ENCODE measurements around the gene SIAH1. TPM values are rescaled to one million over a fixed set of nuclear protein-coding genes. Genes with fewer than 3 reads are reported as not detected.
A peak's percentile ranks its signal among the peaks of the same experiment; 100 is the strongest.

Gene SIAH1
- total and polyA plus RNA-seq, 9 of the 15 experiments (the other 6 are each of a cell fraction or from before 2014, with no cell fraction given): 4.1 to 14.3 (median 12.5) TPM

- TF ChIP-seq STAT6 (CRISPR knock-in tag; IDR thresholded peaks at IDR 0.05) (no peak), ARID3B (CRISPR knock-in tag; IDR thresholded peaks at IDR 0.05; ENCODE audit: borderline replicate concordance) (no peak), CBFA2T2 (conservative IDR thresholded peaks at IDR 0.05) (no peak), CEBPG (CRISPR knock-in tag; IDR thresholded peaks at IDR 0.05) (no peak), CEBPG (tag; conservative IDR thresholded peaks at IDR 0.05 in 1 of 2, IDR thresholded peaks at IDR 0.05 in 1 of 2) (no peak), MEF2A (IDR thresholded peaks at IDR 0.05; ENCODE audit: control insufficient read depth, low read depth, low read length) (no peak), PHTF2 (CRISPR knock-in tag; IDR thresholded peaks at IDR 0.05) (no peak), KLF16 (IDR thresholded peaks at IDR 0.05) (no peak), FOXJ2 (tag; IDR thresholded peaks at IDR 0.05) (no peak), RBM25 (IDR thresholded peaks at IDR 0.05; ENCODE audit: low read depth, low read length, severe bottlenecking) (no peak), FOXK2 (conservative IDR thresholded peaks at IDR 0.05 in 1 of 2, IDR thresholded peaks at IDR 0.05 in 1 of 2; ENCODE audit: low read depth in 2 of 2) (0 out of 4 replicates have a peak, but pooled peaks of 1 of the 2 experiments have one; percentile 25), OTX1 (CRISPR knock-in tag; IDR thresholded peaks at IDR 0.05) (no peak), ELF2 (CRISPR knock-in tag; IDR thresholded peaks at IDR 0.05) (no peak), CHCHD3 (CRISPR knock-in tag; IDR thresholded peaks at IDR 0.05) (no peak), GABPB2 (CRISPR knock-in tag; conservative IDR thresholded peaks at IDR 0.05) (no peak), ZNF584 (CRISPR knock-in tag; IDR thresholded peaks at IDR 0.05; ENCODE audit: low read depth) (peak; percentile 61; the same call in 1 of the 2 replicates), KLF13 (tag; IDR thresholded peaks at IDR 0.05; ENCODE audit: borderline replicate concordance, low read depth) (no peak), POU5F1 (IDR thresholded peaks at IDR 0.05; ENCODE audit: borderline replicate concordance, low read depth, low read length, partially characterized antibody) (no peak), CAMTA2 (CRISPR knock-in tag; conservative IDR thresholded peaks at IDR 0.05) (no peak), CREB1 (IDR thresholded peaks at IDR 0.05) (0 out of 2 replicates have a peak, but pooled peaks have one; percentile 13), CREB1 (CRISPR knock-in tag; IDR thresholded peaks at IDR 0.05) (no peak), ZNF134 (CRISPR knock-in tag; conservative IDR thresholded peaks at IDR 0.05) (no peak), HINFP (tag; conservative IDR thresholded peaks at IDR 0.05; ENCODE audit: low read depth) (no peak), GATAD2B (IDR thresholded peaks at IDR 0.05; ENCODE audit: borderline replicate concordance) (peak; percentile 54)
Measured at GRCh38 chr16:48385253-48386150, at the start of gene SIAH1 (continued).

All from K562 (cell line).